Memory B cell (primary cell): ENCODE data around the gene BAHCC1.
A peak's percentile ranks its signal among the peaks of the same experiment; 100 is the strongest.

Experiments
- ATAC-seq: fragments of 150-1000 bp; cut with Tn5 transposase; 2 replicates; pipeline ENCODE4 v1.10.0; 2021; ENCODE audit warnings: low read depth, mild to moderate bottlenecking, moderate library complexity
- DNase-seq, 2 donors: peaks; one replicate each; pipeline ENCODE4 v3.0.0; 2022; ENCODE audit warnings: low spot score in 2 of 2
- H3K27ac Mint-ChIP-seq: one replicate; pipeline ENCODE4 v1.8.0; 2022; ENCODE audit warnings: mild to moderate bottlenecking, moderate library complexity, mixed read lengths
- H3K27me3 Mint-ChIP-seq: one replicate; pipeline ENCODE4 v1.8.0; 2022; ENCODE audit warnings: mixed read lengths
- H3K36me3 Mint-ChIP-seq: one replicate; pipeline ENCODE4 v1.8.0; 2022; ENCODE audit warnings: mild to moderate bottlenecking, mixed read lengths
- H3K4me1 Mint-ChIP-seq: one replicate; pipeline ENCODE4 v1.8.0; 2022; ENCODE audit warnings: mixed read lengths
- H3K4me3 Mint-ChIP-seq: one replicate; pipeline ENCODE4 v1.8.0; 2022; ENCODE audit warnings: mild to moderate bottlenecking, moderate library complexity, mixed read lengths
- H3K9me3 Mint-ChIP-seq: one replicate; pipeline ENCODE4 v1.8.0; 2022; ENCODE audit warnings: mixed read lengths

Gene BAHCC1

GRCh38 chr17:81434681-81435417 lies 39.6 kb downstream of the BAHCC1 start:
- Mint-ChIP-seq H3K36me3 (no peaks in the 10 kb centered on the region), H3K27me3 (peaks cover 16% of the 10 kb centered on the region), H3K4me3 (no peak overlapping the region), H3K4me1 (peaks cover 2% of the 10 kb centered on the region), H3K9me3 (no peaks in the 10 kb centered on the region), H3K27ac (no peak overlapping the region)
- no peak for DNase-seq
- ATAC-seq, result no peak

GRCh38 chr17:81435652-81436293 lies 40.5 kb downstream of the BAHCC1 start:
- Mint-ChIP-seq H3K27ac (no peak overlapping the region), H3K36me3 (no peaks in the 10 kb centered on the region), H3K4me1 (no peaks in the 10 kb centered on the region), H3K9me3 (no peaks in the 10 kb centered on the region), H3K4me3 (no peak overlapping the region), H3K27me3 (peaks cover 14% of the 10 kb centered on the region)
- DNase-seq, result no peak
- ATAC-seq, result no peak

GRCh38 chr17:81436294-81436849 lies 41.1 kb downstream of the BAHCC1 start:
- no peaks in the 10 kb centered on the region for H3K36me3 Mint-ChIP-seq
- no peak for ATAC-seq
- peaks cover 16% of the 10 kb centered on the region for H3K27me3 Mint-ChIP-seq
- no peak overlapping the region for H3K4me3 Mint-ChIP-seq
- H3K9me3 Mint-ChIP-seq, result no peaks in the 10 kb centered on the region
- H3K27ac Mint-ChIP-seq, result no peak overlapping the region
- H3K4me1 Mint-ChIP-seq, result no peaks in the 10 kb centered on the region
- no peak for DNase-seq

GRCh38 chr17:81437191-81437651 lies 42.0 kb downstream of the BAHCC1 start:
- Mint-ChIP-seq H3K4me1 (no peaks in the 10 kb centered on the region), H3K36me3 (no peaks in the 10 kb centered on the region), H3K9me3 (no peaks in the 10 kb centered on the region), H3K4me3 (no peak overlapping the region), H3K27ac (no peak overlapping the region), H3K27me3 (peaks cover 14% of the 10 kb centered on the region)
- DNase-seq (no peak), ATAC-seq (no peak)

GRCh38 chr17:81438007-81438659 lies 42.9 kb downstream of the BAHCC1 start:
- Mint-ChIP-seq H3K9me3 (no peaks in the 10 kb centered on the region), H3K27me3 (peaks cover 14% of the 10 kb centered on the region), H3K36me3 (no peaks in the 10 kb centered on the region), H3K4me3 (no peak overlapping the region), H3K27ac (no peak overlapping the region), H3K4me1 (no peaks in the 10 kb centered on the region)
- DNase-seq (no peak), ATAC-seq (no peak)

GRCh38 chr17:81438688-81439087 lies 43.4 kb downstream of the BAHCC1 start:
- Mint-ChIP-seq H3K36me3 (no peaks in the 10 kb centered on the region), H3K4me1 (no peaks in the 10 kb centered on the region), H3K4me3 (no peak overlapping the region), H3K27ac (no peak overlapping the region), H3K9me3 (no peaks in the 10 kb centered on the region), H3K27me3 (peaks cover 14% of the 10 kb centered on the region)
- DNase-seq (no peak), ATAC-seq (no peak)

- Mint-ChIP-seq H3K36me3 (no peaks in the 10 kb centered on the region), H3K4me3 (no peak overlapping the region), H3K27ac (no peak overlapping the region), H3K9me3 (no peaks in the 10 kb centered on the region), H3K27me3 (peaks cover 8% of the 10 kb centered on the region), H3K4me1 (no peaks in the 10 kb centered on the region)
- no peak for ATAC-seq
- no peak for DNase-seq
These were observed 44.8 kb downstream of the BAHCC1 start for GRCh38 chr17:81440051-81440471.

- H3K27ac Mint-ChIP-seq, result no peak overlapping the region
- H3K9me3 Mint-ChIP-seq, result no peaks in the 10 kb centered on the region
- no peak overlapping the region for H3K4me3 Mint-ChIP-seq
- H3K27me3 Mint-ChIP-seq, result peaks cover 6% of the 10 kb centered on the region
- DNase-seq (no peak), ATAC-seq (peak; percentile 39)
- H3K4me1 Mint-ChIP-seq, result no peaks in the 10 kb centered on the region
- H3K36me3 Mint-ChIP-seq, result no peaks in the 10 kb centered on the region
These were observed 45.4 kb downstream of the BAHCC1 start for GRCh38 chr17:81440511-81441244.

- no peak overlapping the region for H3K27ac Mint-ChIP-seq
- H3K4me1 Mint-ChIP-seq, result no peaks in the 10 kb centered on the region
- no peaks in the 10 kb centered on the region for H3K36me3 Mint-ChIP-seq
- H3K4me3 Mint-ChIP-seq, result no peak overlapping the region
- no peak for ATAC-seq
- peaks cover 8% of the 10 kb centered on the region for H3K27me3 Mint-ChIP-seq
- no peaks in the 10 kb centered on the region for H3K9me3 Mint-ChIP-seq
- DNase-seq, result no peak
These were observed 47.5 kb downstream of the BAHCC1 start for GRCh38 chr17:81442791-81443190.

GRCh38 chr17:81443269-81443668 lies 48.0 kb downstream of the BAHCC1 start:
- no peaks in the 10 kb centered on the region for H3K9me3 Mint-ChIP-seq

GRCh38 chr17:81444610-81445339 lies 49.5 kb downstream of the BAHCC1 start:
- H3K27ac Mint-ChIP-seq, result no peak overlapping the region
- no peak for DNase-seq
- no peaks in the 10 kb centered on the region for H3K4me1 Mint-ChIP-seq
- ATAC-seq, result no peak
- H3K27me3 Mint-ChIP-seq, result peaks cover 5% of the 10 kb centered on the region
- no peak overlapping the region for H3K4me3 Mint-ChIP-seq
- H3K9me3 Mint-ChIP-seq, result no peaks in the 10 kb centered on the region
- no peaks in the 10 kb centered on the region for H3K36me3 Mint-ChIP-seq

More at GRCh38 chr17:81443269-81443668, 48.0 kb downstream of the BAHCC1 start:
- no peaks in the 10 kb centered on the region for H3K4me1 Mint-ChIP-seq
- H3K4me3 Mint-ChIP-seq, result no peak overlapping the region
- DNase-seq, result no peak
- H3K27ac Mint-ChIP-seq, result no peak overlapping the region
- H3K27me3 Mint-ChIP-seq, result peaks cover 5% of the 10 kb centered on the region
- ATAC-seq, result no peak
- no peaks in the 10 kb centered on the region for H3K36me3 Mint-ChIP-seq

- DNase-seq, result no peak
- H3K4me3 Mint-ChIP-seq, result no peak overlapping the region
- no peaks in the 10 kb centered on the region for H3K4me1 Mint-ChIP-seq
- H3K27ac Mint-ChIP-seq, result no peak overlapping the region
- H3K36me3 Mint-ChIP-seq, result no peaks in the 10 kb centered on the region
- H3K27me3 Mint-ChIP-seq, result peaks cover 4% of the 10 kb centered on the region
- ATAC-seq, result no peak
- H3K9me3 Mint-ChIP-seq, result no peaks in the 10 kb centered on the region
These were observed 50.6 kb downstream of the BAHCC1 start for GRCh38 chr17:81445642-81446503.
